Naive thymus-derived CD4-positive, alpha-beta T cell (primary cell): Measurements from ENCODE around the gene PNLIPRP2. TPM values are rescaled to one million over a fixed set of nuclear protein-coding genes. Genes with fewer than 3 reads are reported as not detected.

ENCODE experiments used
- ATAC-seq: fragments of 150-1000 bp; cut with Tn5 transposase; 2 replicates; pipeline ENCODE4 v1.10.0; 2021; ENCODE audit warnings: mild to moderate bottlenecking, moderate library complexity
- CTCF ChIA-PET: fragments of 350-600 bp; sonication (Branson Sonifier 250); formaldehyde crosslinking; loops from one replicate; lab custom pipeline; 2021; ENCODE audit warnings: antibody characterized with exemption; lab: Charles Lee
- POLR2A ChIA-PET: fragments of 350-600 bp; sonication (Branson Sonifier 250); formaldehyde crosslinking; loops from one replicate; lab custom pipeline; 2021; ENCODE audit warnings: antibody characterized with exemption, inconsistent platforms; lab: Charles Lee
- DNase-seq, 9 donors: peaks; one replicate each; pipeline versions ENCODE4 v3.0.0 to v3.0.0-alpha.2; 2020 to 2022; ENCODE audit warnings: mixed read lengths in 1 of 9
- H3K27ac ChIP-seq: one replicate; pipeline ENCODE4 v1.7.0; 2013; ENCODE audit warnings: mild to moderate bottlenecking, low read depth, low read length, moderate library complexity
- H3K27me3 ChIP-seq, 2 donors: one replicate each; pipeline ENCODE4 v1.7.0; 2013; ENCODE audit warnings: low read length in 2 of 2, mild to moderate bottlenecking in 2 of 2, moderate library complexity in 2 of 2; ENCODE audit not compliant: control insufficient read depth in 2 of 2, insufficient read depth in 2 of 2
- H3K36me3 ChIP-seq, 3 experiments: 1 replicate in 2 of 3; 2 replicates in 1 of 3; pipeline ENCODE4 v1.7.0; 2013; ENCODE audit warnings: low read length in 3 of 3, mild to moderate bottlenecking in 3 of 3, moderate library complexity in 1 of 3; ENCODE audit not compliant: insufficient read depth in 3 of 3, control insufficient read depth in 2 of 3
- H3K4me1 ChIP-seq, 2 donors: one replicate each; pipeline ENCODE4 v1.7.0; 2013; ENCODE audit warnings: low read length in 2 of 2, mild to moderate bottlenecking in 2 of 2, moderate library complexity in 1 of 2; ENCODE audit not compliant: control insufficient read depth in 2 of 2, insufficient read depth in 2 of 2
- H3K4me3 ChIP-seq: 2 replicates; pipeline ENCODE4 v1.7.0; 2013; ENCODE audit warnings: mild to moderate bottlenecking, low read length
- H3K9me3 ChIP-seq, 3 experiments: 1 replicate in 2 of 3; 2 replicates in 1 of 3; pipeline ENCODE4 v1.7.0; 2013; ENCODE audit warnings: low read length in 3 of 3; ENCODE audit not compliant: control insufficient read depth in 2 of 3
- H3K27ac Mint-ChIP-seq, 9 donors: one replicate each; pipeline ENCODE4 v1.8.0; 2020 to 2022; ENCODE audit warnings: mixed read lengths in 9 of 9, mild to moderate bottlenecking in 8 of 9, moderate library complexity in 5 of 9, inconsistent platforms in 2 of 9
- H3K27me3 Mint-ChIP-seq, 5 donors: one replicate each; pipeline ENCODE4 v1.8.0; 2021 to 2022; ENCODE audit warnings: mixed read lengths in 5 of 5, mild to moderate bottlenecking in 1 of 5
- H3K36me3 Mint-ChIP-seq, 5 donors: one replicate each; pipeline ENCODE4 v1.8.0; 2020 to 2022; ENCODE audit warnings: mixed read lengths in 5 of 5, mild to moderate bottlenecking in 3 of 5, inconsistent platforms in 1 of 5
- H3K4me1 Mint-ChIP-seq, 7 donors: one replicate each; pipeline ENCODE4 v1.8.0; 2020 to 2022; ENCODE audit warnings: mixed read lengths in 7 of 7, mild to moderate bottlenecking in 3 of 7, inconsistent platforms in 1 of 7
- H3K4me3 Mint-ChIP-seq, 10 donors: one replicate each; pipeline ENCODE4 v1.8.0; 2020 to 2022; ENCODE audit warnings: mild to moderate bottlenecking in 10 of 10, mixed read lengths in 10 of 10, moderate library complexity in 6 of 10, inconsistent platforms in 2 of 10
- H3K9me3 Mint-ChIP-seq, 11 donors: one replicate each; pipeline ENCODE4 v1.8.0; 2020 to 2022; ENCODE audit warnings: mixed read lengths in 11 of 11, mild to moderate bottlenecking in 4 of 11, inconsistent platforms in 1 of 11, moderate library complexity in 1 of 11
- intact Hi-C, 2 donors: fragments of 100-400 bp; cut with micrococcal nuclease; formaldehyde crosslinking; loops; one replicate each; pipeline ENCODE4 v1.15.1; 2023
- polyA plus RNA-seq, 2 donors: library from polyadenylated mRNA; unstranded; fragments of 300-500 nt; fragmentation: Illumina TruSeq; gene quantifications; one replicate each; pipeline ENCODE4 v1.2.3, GENCODE V29; 2021
- total RNA-seq, 6 experiments: library from RNA in 5 of 6; stranded (reverse) in 5 of 6; gene quantifications; 1 replicate in 5 of 6; 2 replicates in 1 of 6; pipeline ENCODE4 v1.2.3 and lab custom pipeline; 2021 to 2026

The PNLIPRP2 gene
- total and polyA plus RNA-seq, 7 experiments from 2014 or later: not detected

- Histone ChIP-seq H3K9me3 (no peaks in the 10 kb centered on the region), H3K27ac (no peak overlapping the region), H3K4me3 (no peak overlapping the region), H3K27me3 (no peaks in the 10 kb centered on the region), H3K4me1 (no peaks in the 10 kb centered on the region), H3K36me3 (no peaks in the 10 kb centered on the region)
- no peaks in the 10 kb centered on the region for H3K4me1 Mint-ChIP-seq
- no peaks in the 10 kb centered on the region for H3K9me3 Mint-ChIP-seq
- H3K36me3 Mint-ChIP-seq: no peaks in the 10 kb centered on the region
- intact Hi-C loops: no loop called here
- peak overlapping the region in 1 of 9 donors; percentile 51 for H3K27ac Mint-ChIP-seq
- CTCF ChIA-PET: no interaction called here
- DNase-seq (no peak), ATAC-seq (no peak)
- no peak overlapping the region for H3K4me3 Mint-ChIP-seq
- POLR2A ChIA-PET: no interaction called here
- peaks cover 0 to 30% (median 9%) of the 10 kb centered on the region in 5 donors for H3K27me3 Mint-ChIP-seq
Observed at GRCh38 chr10:116660860-116661259, 40.1 kb downstream of the PNLIPRP2 start.

DNA sequence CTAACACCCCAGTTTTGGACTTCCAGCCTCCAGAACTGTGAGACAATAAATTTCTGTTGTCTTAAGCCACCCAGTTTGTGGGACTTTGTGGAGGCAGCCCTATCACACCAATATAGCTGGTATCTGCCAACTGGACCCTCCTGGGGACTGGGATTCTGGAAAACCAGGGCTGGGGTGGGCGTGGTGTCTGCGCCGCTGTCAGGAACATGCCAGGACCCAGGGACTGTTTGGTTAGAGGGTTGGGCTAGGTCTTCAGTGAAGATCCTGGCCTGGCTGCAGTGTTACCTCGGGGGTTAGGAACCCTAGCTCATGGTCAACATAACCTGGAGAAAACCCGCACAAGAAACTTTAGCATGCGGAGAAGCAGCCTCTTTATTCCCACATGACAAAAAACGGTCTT lies 42.6 kb downstream of the PNLIPRP2 start:
- no peaks in the 10 kb centered on the region for H3K9me3 ChIP-seq
- Mint-ChIP-seq H3K27me3 (peaks cover 0 to 34% (median 10%) of the 10 kb centered on the region in 5 donors), H3K36me3 (no peaks in the 10 kb centered on the region), H3K9me3 (peaks cover 0 to 4% (median 0%) of the 10 kb centered on the region in 11 donors), H3K4me3 (no peak overlapping the region), H3K4me1 (no peaks in the 10 kb centered on the region), H3K27ac (no peak overlapping the region)
- no peaks in the 10 kb centered on the region for H3K4me1 ChIP-seq
- ATAC-seq (no peak), DNase-seq (no peak)
- ChIA-PET POLR2A (no interaction called here), CTCF (no interaction called here)
- peaks cover 0 to 2% of the 10 kb centered on the region in 2 donors for H3K27me3 ChIP-seq
- H3K36me3 ChIP-seq: no peaks in the 10 kb centered on the region
- intact Hi-C loops: no loop called here
- H3K27ac ChIP-seq: no peak overlapping the region
- H3K4me3 ChIP-seq: no peak overlapping the region

DNA sequence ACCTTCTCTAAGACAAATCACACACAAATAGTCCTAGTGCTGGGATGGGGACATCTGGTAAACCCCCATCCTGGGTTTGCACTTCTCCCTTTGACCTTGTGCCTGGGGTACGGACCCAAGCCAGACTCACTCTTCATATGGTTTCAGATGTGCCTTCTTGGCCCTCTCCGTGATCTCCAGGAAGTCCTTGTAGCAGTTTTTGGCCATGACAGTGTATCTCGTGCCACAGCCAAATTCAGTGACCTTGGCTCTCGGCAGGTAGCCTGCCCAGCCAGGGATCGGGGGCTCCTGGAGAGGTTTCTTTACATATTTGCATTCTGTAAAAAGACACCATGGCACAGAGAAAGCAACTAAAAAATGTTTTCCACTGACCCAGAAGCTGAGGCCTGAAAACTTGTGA lies 43.9 kb downstream of the PNLIPRP2 start:
- ChIA-PET POLR2A (no interaction called here), CTCF (no interaction called here)
- H3K27ac ChIP-seq: no peak overlapping the region
- no peak overlapping the region for H3K4me3 ChIP-seq
- H3K4me1 ChIP-seq: no peaks in the 10 kb centered on the region
- ATAC-seq: no peak
- peaks cover 0 to 4% (median 0%) of the 10 kb centered on the region in 11 donors for H3K9me3 Mint-ChIP-seq
- H3K4me3 Mint-ChIP-seq: no peak overlapping the region
- intact Hi-C loops: no loop called here
- no peaks in the 10 kb centered on the region for H3K9me3 ChIP-seq
- peaks cover 3 to 34% (median 16%) of the 10 kb centered on the region in 5 donors for H3K27me3 Mint-ChIP-seq
- peak overlapping the region in 1 of 9 donors; percentile 70 for H3K27ac Mint-ChIP-seq
- no peaks in the 10 kb centered on the region for H3K36me3 Mint-ChIP-seq
- no peaks in the 10 kb centered on the region for H3K4me1 Mint-ChIP-seq
- H3K27me3 ChIP-seq: peaks cover 0 to 2% of the 10 kb centered on the region in 2 donors
- H3K36me3 ChIP-seq: no peaks in the 10 kb centered on the region
- no peak for DNase-seq

DNA sequence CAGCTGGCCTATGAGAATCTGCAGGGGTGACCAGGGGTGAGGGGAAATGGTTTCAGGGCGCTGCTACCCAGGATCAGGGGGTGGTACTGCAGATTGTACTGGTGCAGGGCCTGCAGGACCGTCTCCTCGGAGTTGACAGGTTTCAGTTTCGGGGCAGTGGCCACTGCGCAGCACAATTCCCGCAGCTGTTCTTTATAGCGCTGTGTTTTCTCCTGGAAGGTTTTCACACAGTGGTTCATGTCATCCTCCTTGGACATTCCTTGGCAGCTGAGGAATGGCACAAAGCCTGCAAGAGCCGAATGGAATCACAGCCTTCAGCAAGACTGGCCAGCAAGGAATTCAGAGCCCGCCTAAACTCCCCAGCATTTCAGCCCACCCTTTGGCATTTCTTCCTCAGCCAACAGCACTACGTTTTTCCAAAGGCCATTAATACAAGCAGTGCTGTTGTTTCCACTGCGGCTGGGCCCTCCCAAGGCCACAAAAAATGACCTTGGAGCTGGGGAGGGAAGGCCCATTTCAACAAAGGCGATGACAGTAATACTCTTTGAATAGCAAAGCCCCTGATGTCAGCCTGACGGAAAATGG lies 44.9 kb downstream of the PNLIPRP2 start:
- DNase-seq (no peak), ATAC-seq (no peak)
- H3K36me3 Mint-ChIP-seq: no peaks in the 10 kb centered on the region
- Histone ChIP-seq H3K36me3 (no peaks in the 10 kb centered on the region), H3K4me3 (no peak overlapping the region), H3K4me1 (no peaks in the 10 kb centered on the region), H3K27ac (no peak overlapping the region), H3K27me3 (peaks cover 0 to 2% of the 10 kb centered on the region in 2 donors), H3K9me3 (no peaks in the 10 kb centered on the region)
- H3K4me1 Mint-ChIP-seq: no peaks in the 10 kb centered on the region
- intact Hi-C loops: no loop called here
- ChIA-PET POLR2A (no interaction called here), CTCF (no interaction called here)
- no peak overlapping the region for H3K4me3 Mint-ChIP-seq
- peaks cover 7 to 36% (median 19%) of the 10 kb centered on the region in 5 donors for H3K27me3 Mint-ChIP-seq
- no peak overlapping the region for H3K27ac Mint-ChIP-seq
- H3K9me3 Mint-ChIP-seq: peaks cover 0 to 4% (median 0%) of the 10 kb centered on the region in 11 donors

DNA sequence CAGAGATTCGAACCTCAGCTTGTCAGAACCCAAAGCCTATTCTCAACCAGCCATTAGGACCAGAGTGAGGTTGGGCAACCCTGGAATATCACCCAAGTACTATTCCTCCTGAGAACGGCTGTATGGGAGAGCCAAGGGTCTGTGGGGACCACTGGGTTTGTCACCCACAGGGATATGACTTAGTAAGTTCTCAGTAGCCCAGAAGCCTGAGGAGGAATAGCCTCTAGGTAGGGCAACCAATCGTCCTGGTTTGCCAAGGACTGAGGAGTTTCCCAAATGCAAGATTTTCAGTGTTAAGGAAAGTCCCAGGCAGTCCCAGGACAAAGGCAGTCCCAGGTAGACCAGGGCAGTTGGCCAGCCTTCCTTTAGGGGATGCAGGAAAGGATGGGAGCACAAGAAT lies 46.7 kb downstream of the PNLIPRP2 start:
- Mint-ChIP-seq H3K27ac (no peak overlapping the region), H3K4me3 (no peak overlapping the region), H3K36me3 (no peaks in the 10 kb centered on the region), H3K4me1 (no peaks in the 10 kb centered on the region), H3K27me3 (peaks cover 15 to 45% (median 30%) of the 10 kb centered on the region in 5 donors), H3K9me3 (peaks cover 0 to 4% (median 0%) of the 10 kb centered on the region in 11 donors)
- Histone ChIP-seq H3K27me3 (peaks cover 0 to 2% of the 10 kb centered on the region in 2 donors), H3K4me1 (no peaks in the 10 kb centered on the region), H3K9me3 (no peaks in the 10 kb centered on the region), H3K4me3 (no peak overlapping the region), H3K36me3 (no peaks in the 10 kb centered on the region), H3K27ac (no peak overlapping the region)
- CTCF ChIA-PET: no interaction called here
- no peak for DNase-seq
- POLR2A ChIA-PET: no interaction called here
- intact Hi-C loops: no loop called here
- ATAC-seq: no peak

DNA sequence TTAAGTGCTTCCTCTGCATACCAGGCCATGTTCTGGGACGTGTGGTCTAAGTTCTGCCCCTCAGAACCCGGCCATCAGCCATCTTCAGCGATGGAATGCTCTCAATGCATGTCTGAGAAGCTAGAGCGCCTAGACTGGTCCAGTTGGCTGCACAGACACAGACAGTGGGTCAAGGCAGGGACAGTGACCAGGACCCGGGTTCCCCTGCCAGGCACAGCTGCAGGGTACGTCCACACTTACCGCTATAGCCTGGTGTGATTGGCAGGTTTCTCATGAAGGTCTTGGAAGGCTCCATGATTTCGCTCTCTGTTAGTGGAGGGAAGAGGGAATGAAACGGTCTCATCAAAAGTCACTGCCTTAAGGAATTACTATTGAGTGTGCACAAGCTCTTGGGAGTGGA lies 47.3 kb downstream of the PNLIPRP2 start:
- POLR2A ChIA-PET: no interaction called here
- Histone ChIP-seq H3K36me3 (no peaks in the 10 kb centered on the region), H3K4me1 (no peaks in the 10 kb centered on the region), H3K27me3 (peaks cover 0 to 2% of the 10 kb centered on the region in 2 donors), H3K27ac (no peak overlapping the region), H3K9me3 (no peaks in the 10 kb centered on the region), H3K4me3 (no peak overlapping the region)
- Mint-ChIP-seq H3K9me3 (peaks cover 0 to 4% (median 0%) of the 10 kb centered on the region in 11 donors), H3K27ac (no peak overlapping the region), H3K27me3 (peaks cover 15 to 45% (median 35%) of the 10 kb centered on the region in 5 donors), H3K4me1 (no peaks in the 10 kb centered on the region), H3K36me3 (no peaks in the 10 kb centered on the region), H3K4me3 (no peak overlapping the region)
- intact Hi-C loops: no loop called here
- no peak for ATAC-seq
- DNase-seq: no peak
- CTCF ChIA-PET: no interaction called here

- H3K27me3 Mint-ChIP-seq: peaks cover 15 to 50% (median 35%) of the 10 kb centered on the region in 5 donors
- ATAC-seq (no peak), DNase-seq (no peak)
- H3K27ac Mint-ChIP-seq: no peak overlapping the region
- Histone ChIP-seq H3K9me3 (no peaks in the 10 kb centered on the region), H3K4me3 (no peak overlapping the region), H3K4me1 (no peaks in the 10 kb centered on the region), H3K36me3 (no peaks in the 10 kb centered on the region), H3K27ac (no peak overlapping the region), H3K27me3 (peaks cover 0 to 2% of the 10 kb centered on the region in 2 donors)
- H3K9me3 Mint-ChIP-seq: peaks cover 0 to 4% (median 0%) of the 10 kb centered on the region in 11 donors
- POLR2A ChIA-PET: no interaction called here
- intact Hi-C loops: no loop called here
- no peaks in the 10 kb centered on the region for H3K36me3 Mint-ChIP-seq
- H3K4me1 Mint-ChIP-seq: no peaks in the 10 kb centered on the region
- no peak overlapping the region for H3K4me3 Mint-ChIP-seq
- CTCF ChIA-PET: no interaction called here
Observed at GRCh38 chr10:116668446-116668845, 47.7 kb downstream of the PNLIPRP2 start.
